GM18907 (cell line): Measurements from ENCODE around the gene UACA.
"Not testable (repeated sequence)": the region's sequence is repeated elsewhere in the genome, so short reads cannot be mapped to it uniquely, and the experiment has no call there.

Source experiments
- ATAC-seq: cut with Tn5 transposase; IDR thresholded peaks from one replicate; pipeline ENCODE4 v1.9.1; 2021; ENCODE audit warnings: mild to moderate bottlenecking, moderate library complexity; ENCODE audit not compliant: unreplicated experiment

UACA gene

GRCh38 chr15:70669966-70670658 is 93.2 kb downstream of the UACA start:
- ATAC-seq = no peak

GRCh38 chr15:70669006-70669602 is 94.3 kb downstream of the UACA start:
- ATAC-seq = no peak

- no peak for ATAC-seq
Observed at GRCh38 chr15:70665599-70665998, 97.8 kb downstream of the UACA start.

- no peak for ATAC-seq
Observed at GRCh38 chr15:70664494-70664893, 98.9 kb downstream of the UACA start.

GRCh38 chr15:70663069-70663468 is 100.3 kb downstream of the UACA start:
- ATAC-seq = not testable (repeated sequence)

- no peak for ATAC-seq
Observed at GRCh38 chr15:70659662-70660061, 103.7 kb downstream of the UACA start.

- ATAC-seq = no peak
Observed at GRCh38 chr15:70658641-70659040, 104.7 kb downstream of the UACA start.

- ATAC-seq = no peak
Observed at GRCh38 chr15:70653426-70653825, 109.9 kb downstream of the UACA start.

GRCh38 chr15:70652341-70652740 is 111.0 kb downstream of the UACA start:
- ATAC-seq = no peak

- no peak for ATAC-seq
Observed at GRCh38 chr15:70651303-70651845, 112.0 kb downstream of the UACA start.

GRCh38 chr15:70650567-70651302 is 112.6 kb downstream of the UACA start:
- ATAC-seq = no peak

GRCh38 chr15:70647396-70647795 is 116.0 kb downstream of the UACA start:
- no peak for ATAC-seq

GRCh38 chr15:70646169-70646568 is 117.2 kb downstream of the UACA start:
- no peak for ATAC-seq

- no peak for ATAC-seq
Observed at GRCh38 chr15:70643783-70644125, 119.6 kb downstream of the UACA start.

- no peak for ATAC-seq
Observed at GRCh38 chr15:70643106-70643782, 120.1 kb downstream of the UACA start.

- no peak for ATAC-seq
Observed at GRCh38 chr15:70636540-70637165, 126.7 kb downstream of the UACA start.

GRCh38 chr15:70635895-70636294 is 127.5 kb downstream of the UACA start:
- no peak for ATAC-seq

GRCh38 chr15:70633991-70634390 is 129.4 kb downstream of the UACA start:
- ATAC-seq = no peak

GRCh38 chr15:70633103-70633831 is 130.1 kb downstream of the UACA start:
- ATAC-seq = no peak

- no peak for ATAC-seq
Observed at GRCh38 chr15:70632491-70633102, 130.8 kb downstream of the UACA start.
